Effector CD4-positive, alpha-beta T cell (primary cell): ENCODE measurements around the gene SGCD.

Experiments used
- DNase-seq: peaks from one replicate; pipeline ENCODE4 v3.0.0-alpha.2; 2020

The SGCD gene

GRCh38 chr5:156706631-156707030, 379.7 kb downstream of the SGCD start:
- no peak for DNase-seq

GRCh38 chr5:156707750-156708149, 380.8 kb downstream of the SGCD start:
- DNase-seq, result no peak

- no peak for DNase-seq
Observed at GRCh38 chr5:156715287-156715686, 388.3 kb downstream of the SGCD start.

GRCh38 chr5:156716591-156717380, 389.8 kb downstream of the SGCD start:
- DNase-seq, result no peak

GRCh38 chr5:156718985-156719384, 392.0 kb downstream of the SGCD start:
- no peak for DNase-seq

GRCh38 chr5:156722358-156722757, 395.4 kb downstream of the SGCD start:
- DNase-seq, result no peak

GRCh38 chr5:156735477-156735876, 408.5 kb downstream of the SGCD start:
- DNase-seq, result no peak

GRCh38 chr5:156741516-156741915, 414.6 kb downstream of the SGCD start:
- no peak for DNase-seq

- no peak for DNase-seq
Observed at GRCh38 chr5:156753846-156754245, 426.9 kb downstream of the SGCD start.

- no peak for DNase-seq
Observed at GRCh38 chr5:156755421-156756087, 428.6 kb downstream of the SGCD start.

GRCh38 chr5:156758011-156758791, 431.2 kb downstream of the SGCD start:
- no peak for DNase-seq

- no peak for DNase-seq
Observed at GRCh38 chr5:156759156-156759555, 432.2 kb downstream of the SGCD start.

GRCh38 chr5:156762771-156763170, 435.8 kb downstream of the SGCD start:
- DNase-seq, result no peak

- DNase-seq, result no peak
Observed at GRCh38 chr5:156764176-156764971, 437.4 kb downstream of the SGCD start.

GRCh38 chr5:156774273-156774672, 447.3 kb downstream of the SGCD start:
- no peak for DNase-seq

- no peak for DNase-seq
Observed at GRCh38 chr5:156778139-156778706, 451.3 kb downstream of the SGCD start.

- DNase-seq, result no peak
Observed at GRCh38 chr5:156778752-156779151, 451.8 kb downstream of the SGCD start.

- DNase-seq, result no peak
Observed at GRCh38 chr5:156779436-156779835, 452.5 kb downstream of the SGCD start.

GRCh38 chr5:156783092-156783491, 456.1 kb downstream of the SGCD start:
- no peak for DNase-seq

- DNase-seq, result no peak
Observed at GRCh38 chr5:156794687-156795086, 467.7 kb downstream of the SGCD start.

GRCh38 chr5:156798201-156798600, 471.2 kb downstream of the SGCD start:
- no peak for DNase-seq

GRCh38 chr5:156799171-156799570, 472.2 kb downstream of the SGCD start:
- DNase-seq, result no peak
